ENCODE results near the gene MSL3.

DNA sequence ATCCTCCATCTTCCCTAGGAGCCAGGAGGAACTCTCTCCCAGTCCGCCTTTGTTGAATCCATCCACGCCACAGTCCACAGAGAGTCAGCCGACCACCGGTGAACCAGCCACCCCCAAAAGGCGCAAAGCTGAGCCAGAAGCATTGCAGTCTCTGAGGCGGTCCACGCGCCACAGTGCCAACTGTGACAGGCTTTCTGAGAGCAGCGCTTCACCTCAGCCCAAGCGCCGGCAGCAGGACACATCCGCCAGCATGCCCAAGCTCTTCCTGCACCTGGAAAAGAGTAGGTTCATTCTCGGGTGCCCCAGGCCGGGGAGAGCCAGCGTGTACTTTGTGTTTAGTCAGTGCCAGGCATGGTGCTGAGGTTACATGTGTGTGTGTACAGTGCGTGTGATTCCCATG lies 7.4 kb downstream of the MSL3 start:
- TF ChIP-seq, protein P1, sequence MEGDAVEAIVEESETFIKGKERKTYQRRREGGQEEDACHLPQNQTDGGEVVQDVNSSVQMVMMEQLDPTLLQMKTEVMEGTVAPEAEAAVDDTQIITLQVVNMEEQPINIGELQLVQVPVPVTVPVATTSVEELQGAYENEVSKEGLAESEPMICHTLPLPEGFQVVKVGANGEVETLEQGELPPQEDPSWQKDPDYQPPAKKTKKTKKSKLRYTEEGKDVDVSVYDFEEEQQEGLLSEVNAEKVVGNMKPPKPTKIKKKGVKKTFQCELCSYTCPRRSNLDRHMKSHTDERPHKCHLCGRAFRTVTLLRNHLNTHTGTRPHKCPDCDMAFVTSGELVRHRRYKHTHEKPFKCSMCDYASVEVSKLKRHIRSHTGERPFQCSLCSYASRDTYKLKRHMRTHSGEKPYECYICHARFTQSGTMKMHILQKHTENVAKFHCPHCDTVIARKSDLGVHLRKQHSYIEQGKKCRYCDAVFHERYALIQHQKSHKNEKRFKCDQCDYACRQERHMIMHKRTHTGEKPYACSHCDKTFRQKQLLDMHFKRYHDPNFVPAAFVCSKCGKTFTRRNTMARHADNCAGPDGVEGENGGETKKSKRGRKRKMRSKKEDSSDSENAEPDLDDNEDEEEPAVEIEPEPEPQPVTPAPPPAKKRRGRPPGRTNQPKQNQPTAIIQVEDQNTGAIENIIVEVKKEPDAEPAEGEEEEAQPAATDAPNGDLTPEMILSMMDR (IDR thresholded peaks at IDR 0.05): no peak
- no peak for TF ChIP-seq POLR2A (IDR thresholded peaks at IDR 0.05)

Measured in adrenal gland (tissue), 5 donors.